Osteoblast (primary cell): ENCODE results near the gene EFHD2. TPM values are rescaled to one million over a fixed set of nuclear protein-coding genes. Genes with fewer than 3 reads are reported as not detected.
"Not testable (repeated sequence)": the region's sequence is repeated elsewhere in the genome, so short reads cannot be mapped to it uniquely, and the experiment has no call there.

ENCODE experiments used
- DNase-seq: peaks from one replicate; pipeline ENCODE4 v3.0.0; 2011; ENCODE audit warnings: low spot score, mixed read lengths; ENCODE audit not compliant: insufficient read length; ENCODE audit errors: missing footprints
- H2AFZ ChIP-seq: 2 replicates; pipeline ENCODE4 v1.6.0; 2011; ENCODE audit warnings: mild to moderate bottlenecking, low read length
- H3K27ac ChIP-seq: 2 replicates; pipeline ENCODE4 v1.5.1; 2011; ENCODE audit warnings: mild to moderate bottlenecking, low read depth, low read length, moderate library complexity
- H3K27me3 ChIP-seq: 2 replicates; pipeline ENCODE4 v1.6.0; 2012; ENCODE audit warnings: mild to moderate bottlenecking, control low read depth, inconsistent platforms, low read length, moderate library complexity; ENCODE audit not compliant: insufficient read depth
- H3K36me3 ChIP-seq: 2 replicates; pipeline ENCODE4 v1.5.1; 2011; ENCODE audit warnings: mild to moderate bottlenecking, low read length, control low read depth, moderate library complexity; ENCODE audit not compliant: insufficient read depth
- H3K4me1 ChIP-seq: 2 replicates; pipeline ENCODE4 v1.5.1; 2011; ENCODE audit warnings: mild to moderate bottlenecking, low read length, control low read depth, moderate library complexity; ENCODE audit not compliant: insufficient read depth
- H3K4me2 ChIP-seq: 2 replicates; pipeline ENCODE4 v1.6.0; 2011; ENCODE audit warnings: mild to moderate bottlenecking, low read length; ENCODE audit not compliant: insufficient read depth
- H3K4me3 ChIP-seq: fragments of 200-600 bp; sonication (generic); 3 replicates; pipeline ENCODE4 v1.5.1; 2012; ENCODE audit warnings: mild to moderate bottlenecking, low read length, inconsistent platforms; ENCODE audit not compliant: insufficient read depth
- H3K79me2 ChIP-seq: 2 replicates; pipeline ENCODE4 v1.6.0; 2012; ENCODE audit warnings: mild to moderate bottlenecking, low read length, control low read depth, inconsistent platforms; ENCODE audit not compliant: insufficient read depth
- H3K9me3 ChIP-seq: 2 replicates; pipeline ENCODE4 v1.5.1; 2011; ENCODE audit warnings: low read depth, low read length, control low read depth
- H4K20me1 ChIP-seq: 2 replicates; pipeline ENCODE4 v1.6.0; 2012; ENCODE audit warnings: mild to moderate bottlenecking, low read length, control low read depth; ENCODE audit not compliant: insufficient read depth
- CTCF ChIP-seq: IDR thresholded peaks from 2 replicates; pipeline ENCODE4 v1.5.1; 2011; ENCODE audit warnings: mild to moderate bottlenecking, low read depth, low read length, moderate library complexity; ENCODE audit errors: extremely low read depth
- total RNA-seq: library from RNA; depleted of rRNA; stranded (reverse); fragments of >200 nt; gene quantifications from 2 replicates; pipeline ENCODE4 v1.2.3, GENCODE V29; 2012

Gene EFHD2
- total RNA-seq, 1 donor, result 35.8 TPM

DNA sequence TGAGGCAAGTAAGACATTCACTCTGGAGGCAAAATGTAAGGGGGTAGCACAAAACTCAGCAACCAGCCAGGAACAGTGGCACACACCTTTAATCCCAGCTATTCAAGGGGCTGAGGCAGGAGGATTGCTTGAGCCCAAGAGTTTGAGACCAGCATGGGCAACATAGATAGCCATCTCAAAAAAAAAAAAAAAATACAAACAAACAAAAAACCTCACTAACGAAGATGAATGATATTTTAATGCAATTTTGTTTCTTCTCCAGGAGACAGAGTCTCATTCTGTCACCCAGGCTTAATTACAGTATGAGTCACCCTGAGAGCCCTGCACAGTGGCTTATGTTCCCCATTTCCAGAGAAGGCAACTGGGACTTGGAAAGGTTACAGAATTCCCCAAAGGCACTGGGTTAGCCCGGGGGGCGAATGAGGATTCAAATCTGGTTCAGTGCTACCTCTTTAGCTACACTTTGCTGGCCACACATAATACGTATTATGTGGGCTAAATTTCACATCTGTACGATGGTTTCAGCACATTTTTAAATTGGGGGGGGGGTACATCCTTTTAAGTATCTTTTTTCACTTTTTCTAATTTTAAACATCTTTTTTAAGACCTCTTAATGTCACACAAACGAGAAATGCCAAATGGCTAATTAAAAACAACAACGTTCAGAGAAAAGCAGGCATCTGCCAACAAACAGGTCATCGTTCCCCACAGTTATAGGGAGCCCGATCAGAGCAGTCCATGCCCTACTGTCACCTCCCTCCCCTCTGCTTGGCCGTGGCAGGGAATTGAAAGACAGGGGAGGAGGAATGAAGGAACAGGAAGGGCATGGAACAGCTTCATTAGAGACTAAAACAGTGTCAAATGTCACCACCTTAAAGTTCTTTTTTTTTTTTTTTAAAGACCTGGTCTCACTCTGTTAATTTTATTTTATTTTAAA lies 50.4 kb downstream of the EFHD2 start:
- Histone ChIP-seq H3K9me3 (no peaks in the 10 kb centered on the region), H3K79me2 (no peaks in the 10 kb centered on the region), H3K4me3 (no peak overlapping the region), H4K20me1 (no peaks in the 10 kb centered on the region), H3K36me3 (no peaks in the 10 kb centered on the region), H2AFZ (no peak overlapping the region), H3K4me2 (no peak overlapping the region), H3K4me1 (peaks cover 6% of the 10 kb centered on the region), H3K27me3 (no peaks in the 10 kb centered on the region), H3K27ac (no peak overlapping the region)
- no peak for TF ChIP-seq CTCF
- DNase-seq, result peak; percentile 83

- Histone ChIP-seq H2AFZ (no peak overlapping the region), H3K36me3 (no peaks in the 10 kb centered on the region), H3K4me1 (peaks cover 6% of the 10 kb centered on the region), H3K27me3 (no peaks in the 10 kb centered on the region), H3K4me3 (no peak overlapping the region), H3K27ac (no peak overlapping the region), H3K79me2 (no peaks in the 10 kb centered on the region), H3K9me3 (no peaks in the 10 kb centered on the region), H3K4me2 (no peak overlapping the region), H4K20me1 (no peaks in the 10 kb centered on the region)
- no peak for TF ChIP-seq CTCF
- DNase-seq, result no peak
These were observed 51.0 kb downstream of the EFHD2 start for GRCh38 chr1:15460708-15461095.

GRCh38 chr1:15463064-15463800 lies 53.5 kb downstream of the EFHD2 start:
- not testable (repeated sequence) for H3K4me1 ChIP-seq, H2AFZ ChIP-seq, H3K27me3 ChIP-seq, H3K4me3 ChIP-seq, DNase-seq, H3K27ac ChIP-seq, H3K4me2 ChIP-seq, H4K20me1 ChIP-seq, H3K36me3 ChIP-seq, H3K79me2 ChIP-seq, H3K9me3 ChIP-seq

DNA sequence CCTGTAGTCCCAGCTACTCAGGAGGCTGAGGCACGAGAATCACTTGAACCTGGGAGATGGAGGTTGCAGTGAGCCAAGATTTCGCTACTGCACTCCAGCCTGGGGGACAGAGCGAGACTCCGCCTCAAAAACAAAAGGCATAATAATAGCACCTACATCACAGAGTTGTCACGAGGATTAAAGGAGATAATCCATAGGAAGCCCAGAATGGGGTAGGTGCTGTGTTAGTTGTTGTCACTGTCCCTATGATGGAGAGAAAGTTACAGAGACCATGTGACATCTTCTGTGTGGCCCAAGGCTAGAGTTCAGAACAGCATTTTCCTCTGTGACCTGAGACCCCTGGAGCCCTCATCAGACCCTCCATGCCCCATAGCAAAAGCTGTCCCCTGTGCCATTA lies 54.2 kb downstream of the EFHD2 start:
- not testable (repeated sequence) for H2AFZ ChIP-seq, H3K79me2 ChIP-seq, H3K27ac ChIP-seq, H4K20me1 ChIP-seq, H3K4me3 ChIP-seq, H3K36me3 ChIP-seq, H3K9me3 ChIP-seq, H3K4me2 ChIP-seq, H3K4me1 ChIP-seq, H3K27me3 ChIP-seq, DNase-seq

- Histone ChIP-seq H3K4me3 (no peak overlapping the region), H2AFZ (no peak overlapping the region), H4K20me1 (no peaks in the 10 kb centered on the region), H3K27me3 (no peaks in the 10 kb centered on the region), H3K9me3 (no peaks in the 10 kb centered on the region), H3K4me2 (no peak overlapping the region), H3K36me3 (no peaks in the 10 kb centered on the region), H3K79me2 (no peaks in the 10 kb centered on the region), H3K27ac (no peak overlapping the region), H3K4me1 (no peaks in the 10 kb centered on the region)
- DNase-seq, result peak; percentile 38
- TF ChIP-seq CTCF, result no peak
These were observed 56.0 kb downstream of the EFHD2 start for GRCh38 chr1:15465674-15466073.

DNA sequence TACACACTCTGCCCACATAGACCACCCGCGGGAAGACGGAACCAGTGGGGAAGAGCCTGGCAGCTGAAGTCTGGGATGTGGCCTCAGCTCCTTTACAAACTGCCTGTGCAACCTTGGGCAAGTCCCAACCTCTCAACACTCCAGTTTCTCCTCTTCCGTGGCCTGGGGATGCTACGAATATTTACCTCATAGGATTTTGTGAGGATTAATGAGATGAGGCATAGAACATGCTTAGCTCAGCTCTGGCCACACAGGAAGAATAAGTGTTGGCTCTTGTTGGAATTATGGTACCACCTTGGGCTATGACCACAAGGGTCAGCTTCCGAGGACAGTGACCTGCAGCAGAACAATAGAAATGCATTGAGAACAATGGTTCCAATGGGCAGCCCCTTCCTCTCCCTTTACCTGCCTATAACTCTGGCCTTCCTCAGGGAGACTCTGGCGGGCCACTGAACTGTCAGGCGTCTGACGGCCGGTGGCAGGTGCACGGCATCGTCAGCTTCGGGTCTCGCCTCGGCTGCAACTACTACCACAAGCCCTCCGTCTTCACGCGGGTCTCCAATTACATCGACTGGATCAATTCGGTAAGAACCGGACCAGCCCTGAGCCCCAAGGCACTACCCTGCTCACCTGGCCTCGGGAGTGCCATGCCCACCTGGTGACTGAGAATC lies 57.4 kb downstream of the EFHD2 start:
- not testable (repeated sequence) for H3K4me2 ChIP-seq, H3K9me3 ChIP-seq, H3K4me3 ChIP-seq, H3K79me2 ChIP-seq, H3K27ac ChIP-seq, H3K4me1 ChIP-seq, H3K27me3 ChIP-seq, H2AFZ ChIP-seq, H4K20me1 ChIP-seq, H3K36me3 ChIP-seq
- DNase-seq, result peak; percentile 76
